Daoy (cell line): ENCODE measurements around the gene NOM1. TPM values are rescaled to one million over a fixed set of nuclear protein-coding genes. Genes with fewer than 3 reads are reported as not detected.
A peak's percentile ranks its signal among the peaks of the same experiment; 100 is the strongest.
"Not testable (repeated sequence)": the region's sequence is repeated elsewhere in the genome, so short reads cannot be mapped to it uniquely, and the experiment has no call there.

Source experiments
- DNase-seq: peaks from one replicate; pipeline ENCODE4 v3.0.0-alpha.2; 2015; ENCODE audit warnings: low read depth
- total RNA-seq: library from RNA; depleted of rRNA; stranded (reverse); fragments of >200 nt; shearing (Covaris generic); gene quantifications from 2 replicates; pipeline ENCODE4 v1.2.3, GENCODE V29; 2014; rRNA removed

The NOM1 gene, protein sequence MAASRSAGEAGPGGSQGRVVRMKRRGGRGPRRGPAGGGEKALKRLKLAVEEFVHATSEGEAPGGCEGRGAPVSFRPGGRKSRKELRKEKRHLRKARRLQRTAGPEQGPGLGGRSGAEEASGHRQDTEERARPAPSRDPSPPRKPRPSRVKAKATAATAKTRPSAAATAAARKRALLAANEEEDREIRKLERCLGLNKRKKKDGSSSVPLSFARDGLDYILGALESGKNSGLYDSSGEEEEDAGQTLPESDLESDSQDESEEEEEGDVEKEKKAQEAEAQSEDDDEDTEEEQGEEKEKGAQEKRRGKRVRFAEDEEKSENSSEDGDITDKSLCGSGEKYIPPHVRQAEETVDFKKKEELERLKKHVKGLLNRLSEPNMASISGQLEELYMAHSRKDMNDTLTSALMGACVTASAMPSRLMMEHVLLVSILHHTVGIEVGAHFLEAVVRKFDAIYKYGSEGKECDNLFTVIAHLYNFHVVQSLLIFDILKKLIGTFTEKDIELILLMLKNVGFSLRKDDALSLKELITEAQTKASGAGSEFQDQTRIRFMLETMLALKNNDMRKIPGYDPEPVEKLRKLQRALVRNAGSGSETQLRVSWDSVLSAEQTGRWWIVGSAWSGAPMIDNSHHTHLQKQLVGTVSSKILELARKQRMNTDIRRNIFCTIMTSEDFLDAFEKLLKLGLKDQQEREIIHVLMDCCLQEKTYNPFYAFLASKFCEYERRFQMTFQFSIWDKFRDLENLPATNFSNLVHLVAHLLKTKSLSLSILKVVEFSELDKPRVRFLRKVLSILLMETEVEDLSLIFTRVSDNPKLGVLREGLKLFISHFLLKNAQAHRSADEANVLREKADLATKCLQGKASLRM
- total RNA-seq = 19.3 and 22.1 TPM in 2 replicates

DNA sequence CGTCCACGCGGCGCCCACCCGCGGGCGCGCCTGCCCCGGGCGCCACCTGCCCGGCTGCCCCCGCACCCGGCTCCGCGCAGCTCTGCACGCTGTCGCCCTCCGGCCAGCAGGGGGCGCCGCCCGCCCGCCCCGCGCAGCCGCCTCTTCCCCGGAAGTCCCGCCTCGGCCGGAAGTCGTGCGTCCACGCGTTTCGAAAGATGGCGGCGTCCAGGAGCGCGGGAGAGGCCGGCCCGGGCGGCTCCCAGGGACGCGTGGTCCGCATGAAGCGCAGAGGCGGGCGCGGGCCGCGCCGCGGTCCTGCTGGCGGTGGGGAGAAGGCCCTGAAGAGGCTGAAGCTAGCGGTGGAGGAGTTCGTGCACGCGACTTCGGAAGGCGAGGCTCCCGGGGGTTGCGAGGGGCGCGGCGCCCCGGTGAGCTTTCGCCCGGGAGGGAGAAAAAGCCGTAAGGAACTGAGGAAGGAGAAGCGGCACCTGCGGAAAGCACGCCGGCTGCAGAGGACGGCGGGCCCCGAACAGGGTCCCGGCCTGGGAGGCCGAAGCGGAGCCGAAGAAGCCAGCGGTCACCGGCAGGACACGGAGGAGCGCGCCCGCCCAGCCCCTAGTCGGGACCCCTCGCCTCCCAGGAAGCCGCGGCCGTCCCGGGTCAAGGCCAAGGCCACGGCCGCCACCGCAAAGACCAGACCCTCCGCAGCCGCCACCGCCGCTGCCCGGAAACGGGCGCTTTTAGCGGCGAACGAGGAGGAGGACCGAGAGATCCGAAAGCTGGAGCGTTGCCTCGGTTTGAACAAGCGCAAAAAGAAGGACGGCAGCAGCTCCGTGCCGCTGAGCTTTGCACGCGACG is at the start of gene NOM1:
TSS of gene NOM1 (plus strand) at position 172 of the 840 bp plus-strand sequence. CDS start at position 198, 26 bp downstream.
- DNase-seq = peak; percentile 96

DNA sequence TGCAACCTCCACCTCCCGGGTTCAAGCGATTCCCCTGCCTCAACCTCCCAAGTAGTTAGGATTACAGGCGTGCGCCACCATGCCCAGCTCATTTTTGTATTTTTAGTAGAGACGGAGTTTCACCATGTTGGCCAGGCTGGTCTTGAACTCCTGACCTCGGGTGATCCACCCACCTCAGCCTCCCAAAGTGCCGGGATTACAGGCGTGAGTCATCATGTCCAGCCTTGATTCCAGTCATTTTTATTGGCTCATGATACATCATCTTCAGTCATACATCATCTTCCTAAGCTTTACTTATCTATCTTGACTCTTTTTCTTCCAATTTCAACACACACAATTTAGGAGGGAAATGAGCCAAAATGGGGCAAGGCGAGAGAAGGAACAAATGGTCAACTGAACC is 49.4 kb upstream of the NOM1 start:
- peak; percentile 27 for DNase-seq

DNA sequence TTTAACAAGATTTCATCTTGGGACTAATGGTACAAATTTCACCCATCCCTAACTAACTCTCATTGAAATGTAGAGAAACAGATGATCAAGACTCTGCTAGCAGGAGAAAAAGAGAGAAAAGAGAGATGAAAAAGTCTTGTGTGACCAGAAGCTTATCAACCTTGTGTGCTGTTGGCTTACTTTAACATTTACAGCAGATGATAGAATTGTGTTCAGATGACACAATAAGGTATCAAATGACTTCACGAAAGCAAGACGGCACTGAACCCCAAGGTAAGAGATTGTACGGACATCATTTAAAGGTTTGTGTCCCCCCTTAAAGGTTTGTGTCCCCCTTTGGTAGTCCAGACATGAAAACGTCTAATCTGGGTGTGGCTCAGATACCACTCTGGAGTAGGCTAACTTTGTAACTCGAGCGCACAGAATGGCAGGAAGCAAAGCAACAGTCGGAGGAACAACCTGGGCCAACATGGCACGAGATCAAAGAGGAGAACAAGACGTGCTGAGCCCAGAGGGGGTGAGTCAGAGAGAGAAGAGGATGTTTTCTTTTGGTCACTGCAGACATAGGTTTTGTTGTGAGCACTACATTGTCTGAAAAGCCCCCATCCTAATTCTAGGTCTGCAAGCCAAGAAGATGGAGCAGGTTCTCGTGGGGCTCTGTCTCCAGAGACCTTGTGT is 46.1 kb upstream of the NOM1 start:
- DNase-seq = peak; percentile 95

DNA sequence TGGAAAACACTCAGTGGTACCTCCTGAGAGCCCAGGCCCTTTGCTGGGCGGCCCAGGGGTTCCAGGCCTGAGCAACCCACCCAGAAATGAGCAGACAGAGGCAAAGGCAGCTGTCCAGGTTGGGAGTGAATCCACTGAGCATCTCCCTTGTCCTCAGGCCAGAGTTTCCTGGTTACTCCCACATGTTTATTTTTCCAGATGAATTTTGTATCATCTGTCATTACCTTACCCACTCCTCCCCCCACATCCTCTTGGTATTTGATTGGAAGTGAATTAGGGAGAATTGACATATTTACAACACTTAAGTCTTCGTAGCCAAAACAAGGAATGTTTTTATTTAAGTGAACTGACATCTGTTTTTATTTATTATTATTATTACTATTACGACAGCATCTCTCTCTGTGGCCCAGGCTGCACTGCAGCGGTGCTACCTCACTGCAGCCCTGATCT is 43.3 kb upstream of the NOM1 start:
- DNase-seq = no peak

DNA sequence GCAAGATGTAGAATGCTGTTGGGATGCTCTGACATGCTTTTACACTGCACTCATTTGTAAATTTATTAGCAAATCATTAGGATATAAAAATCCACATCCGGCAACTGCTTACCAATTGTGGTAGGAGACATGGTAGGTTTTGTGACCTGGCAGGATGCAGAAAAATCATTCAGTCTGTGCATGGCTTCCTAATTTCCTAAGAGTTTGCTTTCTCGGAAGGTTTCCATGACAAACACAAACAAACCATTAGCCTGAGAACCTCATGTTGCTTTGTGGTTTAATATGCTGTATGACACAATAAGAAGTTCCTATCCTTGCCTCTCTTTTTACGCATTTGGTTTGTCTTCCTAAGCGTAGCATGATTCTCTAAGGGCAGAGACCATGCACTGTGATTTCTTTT is 41.9 kb upstream of the NOM1 start:
- DNase-seq = peak; percentile 55

DNA sequence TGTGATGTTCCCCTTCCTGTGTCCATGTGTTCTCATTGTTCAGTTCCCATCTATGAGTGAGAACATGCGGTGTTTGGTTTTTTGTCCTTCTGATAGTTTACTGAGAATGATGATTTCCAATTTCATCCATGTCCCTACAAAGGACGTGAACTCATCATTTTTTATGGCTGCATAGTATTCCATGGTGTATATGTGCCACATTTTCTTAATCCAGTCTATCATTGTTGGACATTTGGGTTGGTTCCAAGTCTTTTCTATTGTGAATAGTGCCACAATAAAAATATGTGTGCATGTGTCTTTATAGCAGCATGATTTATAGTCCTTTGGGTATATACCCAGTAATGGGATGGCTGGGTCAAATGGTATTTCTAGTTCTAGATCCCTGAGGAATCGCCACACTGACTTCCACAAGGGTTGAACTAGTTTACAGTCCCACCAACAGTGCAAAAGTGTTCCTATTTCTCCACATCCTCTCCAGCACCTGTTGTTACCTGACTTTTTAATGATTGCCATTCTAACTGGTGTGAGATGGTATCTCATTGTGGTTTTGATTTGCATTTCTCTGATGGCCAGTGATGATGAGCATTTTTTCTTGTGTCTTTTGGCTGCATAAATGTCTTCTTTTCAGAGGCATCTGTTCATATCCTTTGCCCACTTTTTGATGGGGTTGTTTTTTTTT is 39.8 kb upstream of the NOM1 start:
- DNase-seq = not testable (repeated sequence)

DNA sequence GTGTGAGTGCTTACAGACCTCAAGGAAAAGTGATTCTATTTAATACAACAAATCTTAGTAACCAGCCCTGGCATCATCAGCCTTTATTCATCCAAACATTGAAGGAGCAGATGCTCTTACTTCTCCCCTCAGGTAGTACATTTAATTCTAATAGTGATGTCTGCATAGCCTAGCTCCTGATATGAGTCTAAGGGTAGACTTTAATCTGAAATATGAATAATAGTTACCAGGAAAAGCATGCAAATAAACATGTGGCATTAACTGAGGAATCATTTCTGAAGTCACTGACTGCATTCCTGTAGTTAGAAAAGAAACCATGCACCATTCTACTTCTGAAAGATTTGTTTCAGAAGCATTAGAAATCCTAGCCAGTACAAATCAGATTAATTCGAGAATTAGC is 30.9 kb upstream of the NOM1 start:
- DNase-seq = no peak

DNA sequence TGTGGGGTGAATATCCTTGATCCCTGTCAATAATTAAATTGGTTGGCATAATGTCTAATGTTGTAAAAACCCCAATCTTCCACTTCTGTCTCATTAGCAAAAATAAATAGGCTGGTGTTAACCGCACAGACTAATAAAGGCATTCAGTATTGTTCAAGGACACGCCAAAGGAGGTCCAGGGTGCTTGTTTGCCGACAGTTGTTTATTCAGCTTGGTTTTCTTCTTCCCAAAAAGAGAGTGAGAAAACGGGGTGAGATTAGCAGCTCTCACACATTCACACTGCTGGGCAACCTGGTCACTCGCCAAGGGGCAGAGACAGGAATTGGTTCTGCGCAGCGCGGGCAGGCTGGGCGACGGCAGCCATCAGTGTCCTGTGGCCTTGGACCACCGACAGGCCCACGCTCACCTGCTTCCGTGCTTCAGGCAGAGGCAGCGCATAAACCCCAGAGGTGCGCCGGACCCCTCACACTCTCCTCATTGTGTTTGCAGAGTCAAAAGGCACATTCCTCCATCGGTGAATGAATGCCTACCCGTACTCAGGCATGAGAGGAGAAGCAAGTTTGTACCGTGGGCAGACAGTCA is 30.3 kb upstream of the NOM1 start:
- no peak for DNase-seq

DNA sequence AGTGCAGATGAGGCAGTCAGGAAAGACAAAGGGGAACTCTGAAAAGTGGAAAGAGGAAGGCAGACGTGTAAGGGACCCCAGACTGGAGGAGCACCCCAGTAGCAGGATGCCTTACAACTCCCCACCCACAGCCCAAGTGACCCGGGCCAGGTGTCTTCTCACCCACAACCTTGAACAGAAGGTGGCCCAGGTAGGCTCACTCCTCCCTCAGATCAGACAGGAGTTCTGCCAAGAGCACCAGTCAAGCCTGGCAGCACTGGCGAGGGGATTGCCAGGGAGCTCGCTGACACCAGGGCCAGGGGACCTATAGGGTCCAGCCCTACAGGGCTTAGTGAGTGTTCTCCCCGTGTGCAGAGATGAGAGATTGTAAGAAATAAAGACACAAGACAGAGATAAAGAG is 29.4 kb upstream of the NOM1 start:
- no peak for DNase-seq

DNA sequence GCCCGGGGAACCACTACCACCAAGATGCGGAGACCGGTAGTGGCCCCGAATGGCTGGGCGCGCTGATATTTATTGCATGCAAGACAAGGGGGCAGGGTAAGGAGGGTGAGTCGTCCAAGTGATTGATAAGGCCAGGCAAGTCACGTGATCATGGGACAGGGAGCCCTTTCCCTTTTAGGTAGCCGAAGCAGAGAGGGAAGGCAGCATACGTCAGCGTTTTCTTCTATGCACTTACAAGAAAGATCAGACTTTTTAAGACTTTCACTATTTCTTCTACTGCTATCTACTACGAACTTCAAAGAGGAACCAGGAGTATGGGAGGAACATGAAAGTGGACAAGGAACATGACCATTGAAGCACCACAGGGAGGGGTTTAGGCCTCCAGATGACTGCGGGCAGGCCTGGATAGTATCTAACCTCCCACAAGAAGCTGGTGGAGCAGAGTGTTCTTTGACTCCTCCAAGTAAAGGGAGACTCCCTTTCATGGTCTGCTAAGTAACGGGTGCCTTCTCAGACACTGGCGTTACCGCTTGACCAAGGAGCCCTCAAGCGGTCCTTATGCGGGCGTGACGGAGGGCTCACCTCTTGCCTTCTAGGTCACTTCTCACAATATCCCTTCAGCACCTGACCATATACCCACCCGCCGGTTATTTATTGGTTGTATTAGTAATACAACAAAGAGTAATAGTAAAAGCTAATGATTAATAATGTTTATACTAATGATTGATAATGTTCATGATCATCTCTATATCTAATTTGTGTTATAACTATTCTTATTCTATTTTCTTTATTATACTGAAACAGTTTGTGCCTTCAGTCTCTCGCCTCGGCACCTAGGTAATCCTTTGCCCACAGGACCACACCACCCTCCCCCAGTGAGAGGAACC is 28.8 kb upstream of the NOM1 start:
- DNase-seq = not testable (repeated sequence)

DNA sequence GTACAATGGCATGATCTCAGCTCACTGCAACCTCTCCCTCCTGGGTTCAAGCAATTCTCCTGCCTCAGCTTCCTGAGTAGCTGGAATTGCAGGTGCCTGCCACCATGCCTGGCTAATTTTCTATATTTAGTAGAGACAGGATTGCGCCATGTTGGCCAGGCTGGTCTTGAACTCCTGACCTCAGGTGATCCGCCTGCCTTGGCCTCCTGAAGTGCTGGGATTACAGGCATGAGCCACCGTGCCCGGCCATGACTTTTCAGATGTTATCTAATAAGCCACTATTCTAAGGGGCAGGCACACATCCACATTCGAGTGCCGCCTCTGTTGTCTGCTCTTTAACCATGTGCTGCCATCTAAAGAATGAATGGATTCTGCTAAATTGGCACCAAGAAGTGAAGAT is 27.2 kb upstream of the NOM1 start:
- not testable (repeated sequence) for DNase-seq

DNA sequence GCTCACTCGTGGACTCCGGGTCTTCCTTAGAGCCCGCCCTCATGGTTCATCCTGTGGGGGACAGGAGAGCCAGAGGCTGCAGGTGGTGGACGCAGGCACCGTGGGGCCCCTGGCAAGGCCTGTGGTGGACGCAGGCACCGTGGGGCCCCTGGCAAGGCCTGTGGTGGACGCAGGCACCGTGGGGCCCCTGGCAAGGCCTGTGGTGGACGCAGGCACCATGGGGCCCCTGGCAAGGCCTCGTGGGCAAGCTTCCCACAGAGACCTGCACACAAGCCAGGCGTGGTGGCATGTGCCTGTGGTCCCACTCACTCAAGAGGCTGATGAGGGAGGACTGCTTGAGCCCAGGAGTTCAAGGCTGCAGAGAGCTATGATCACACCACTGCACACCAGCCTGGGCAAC is 23.7 kb upstream of the NOM1 start:
- DNase-seq = not testable (repeated sequence)

DNA sequence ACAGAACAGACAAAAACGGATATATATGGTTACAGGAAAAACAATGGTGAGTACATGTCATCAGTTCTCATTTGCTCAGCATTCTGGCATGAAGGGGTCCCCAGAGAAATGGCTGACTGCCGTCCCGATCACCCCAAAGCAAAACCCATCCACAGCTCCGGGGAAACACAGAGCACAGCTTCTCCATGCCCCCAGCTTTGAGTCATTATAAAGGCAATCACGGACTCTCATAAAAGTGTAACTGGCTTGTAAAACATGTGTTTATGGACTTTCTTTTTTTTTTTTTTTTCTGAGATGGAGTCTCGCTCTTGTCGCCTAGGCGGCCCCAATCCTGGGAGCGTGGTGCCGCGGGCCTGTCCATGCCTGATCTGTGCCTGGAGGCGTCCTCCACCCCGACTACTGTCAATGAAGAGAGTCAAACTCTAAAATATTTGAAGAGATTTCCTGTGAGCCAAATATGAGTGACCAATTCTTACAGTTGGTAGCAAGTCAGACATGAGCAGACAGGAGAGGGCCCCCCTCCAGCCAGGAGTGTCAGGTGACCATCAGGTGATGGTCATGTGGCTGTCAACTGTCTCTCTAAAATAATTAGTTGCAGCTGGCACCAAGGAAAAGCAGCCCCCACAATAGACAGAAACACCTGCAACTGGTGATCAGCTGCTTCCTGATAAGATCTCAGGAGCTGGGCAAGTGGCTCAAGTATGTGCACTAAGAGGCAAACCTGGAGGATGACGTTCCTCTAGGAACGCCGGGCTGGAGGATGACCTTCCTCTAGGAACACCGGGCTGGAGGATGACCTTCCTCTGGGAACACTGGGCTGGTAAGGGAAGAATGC is 21.7 kb upstream of the NOM1 start:
- DNase-seq = no peak

DNA sequence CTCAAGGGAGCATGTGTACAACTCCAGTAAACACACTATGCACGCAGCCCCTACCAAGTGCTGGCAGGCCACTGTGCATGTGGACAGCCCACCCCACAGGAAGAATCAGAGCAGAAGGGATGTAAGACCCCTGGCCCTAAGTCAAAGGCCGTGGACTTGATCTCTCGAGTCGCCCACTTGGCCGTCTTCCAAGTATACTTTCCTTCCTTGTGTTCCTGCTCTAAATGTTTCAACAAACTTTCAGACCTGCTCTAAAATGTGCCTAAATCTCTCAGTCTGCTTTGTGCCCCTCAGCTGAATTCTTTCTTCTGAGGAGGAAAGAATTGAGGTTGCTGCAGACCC is 21.1 kb upstream of the NOM1 start:
- no peak for DNase-seq

DNA sequence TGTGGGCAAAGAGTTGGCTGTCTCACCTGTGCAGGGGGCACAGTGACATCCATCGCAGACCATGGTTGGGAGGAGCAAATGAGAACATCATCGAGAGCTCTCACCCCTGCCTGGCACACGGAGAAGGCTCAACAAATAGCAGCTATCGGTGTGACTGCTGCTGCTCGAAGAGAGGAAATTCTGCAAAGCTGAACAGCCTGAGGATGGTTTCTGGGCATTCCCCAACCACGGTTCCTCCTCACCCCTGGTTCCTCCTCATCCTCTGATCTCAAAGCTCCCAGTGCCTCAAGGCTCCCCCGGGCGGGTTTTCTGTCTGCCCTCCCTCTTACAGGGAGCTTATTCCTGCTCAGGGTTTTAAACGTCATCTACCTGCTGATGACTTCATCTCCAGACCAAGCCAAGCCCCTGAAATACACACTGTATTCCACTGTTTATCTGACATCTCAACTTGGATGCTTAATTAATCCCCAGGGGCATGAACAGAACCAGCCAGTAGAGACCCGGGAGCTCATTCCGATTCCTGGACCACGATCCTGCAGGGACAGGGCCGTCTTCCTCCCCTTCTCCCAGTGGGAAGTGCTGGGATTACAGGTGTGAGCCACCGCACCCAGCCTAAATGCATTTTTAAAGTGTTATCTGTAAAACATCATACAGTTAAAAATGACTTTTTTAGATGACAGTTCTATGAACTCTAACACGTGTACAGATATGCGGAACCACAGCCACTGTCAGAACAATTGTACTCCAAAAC is 19.5 kb upstream of the NOM1 start:
- DNase-seq = no peak

DNA sequence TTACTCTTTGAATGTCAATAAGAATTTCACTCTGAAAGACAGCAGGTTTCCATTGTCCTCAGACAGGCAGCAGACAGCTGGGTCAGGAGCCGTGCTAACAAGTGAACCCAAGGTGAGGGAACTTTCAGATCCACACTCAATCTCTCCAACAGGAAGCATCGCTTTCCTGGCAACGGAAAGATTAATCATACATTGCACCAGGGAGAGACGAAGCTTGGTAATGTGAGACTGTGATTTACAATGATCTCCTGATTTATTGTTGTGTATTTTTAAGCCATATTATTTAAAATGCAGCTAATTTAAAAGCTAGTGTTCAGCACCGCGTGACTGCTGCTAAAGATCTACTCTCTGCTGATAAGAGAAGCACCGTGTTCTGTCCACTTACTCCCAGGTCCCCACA is 17.5 kb upstream of the NOM1 start:
- no peak for DNase-seq

DNA sequence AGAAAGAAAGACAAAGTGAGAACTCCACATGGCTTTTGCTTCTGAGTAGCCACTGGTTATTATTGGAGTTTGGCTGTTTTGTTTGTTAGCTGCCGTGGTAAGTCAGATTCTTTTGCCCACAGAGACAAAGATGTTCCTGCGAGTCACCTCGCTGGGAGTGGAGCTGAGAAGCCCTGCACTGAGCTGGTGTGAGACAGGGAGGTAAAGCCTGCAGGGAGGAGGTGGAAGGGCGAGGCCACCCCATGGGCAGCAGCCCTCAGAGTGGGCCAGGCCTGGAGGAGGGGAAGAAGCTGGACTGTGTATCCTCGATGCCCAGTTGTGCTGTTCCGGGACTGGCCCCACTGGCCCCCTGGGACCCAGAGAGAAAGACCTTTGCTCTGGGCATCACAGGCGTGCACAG is 14.3 kb upstream of the NOM1 start:
- DNase-seq = no peak

DNA sequence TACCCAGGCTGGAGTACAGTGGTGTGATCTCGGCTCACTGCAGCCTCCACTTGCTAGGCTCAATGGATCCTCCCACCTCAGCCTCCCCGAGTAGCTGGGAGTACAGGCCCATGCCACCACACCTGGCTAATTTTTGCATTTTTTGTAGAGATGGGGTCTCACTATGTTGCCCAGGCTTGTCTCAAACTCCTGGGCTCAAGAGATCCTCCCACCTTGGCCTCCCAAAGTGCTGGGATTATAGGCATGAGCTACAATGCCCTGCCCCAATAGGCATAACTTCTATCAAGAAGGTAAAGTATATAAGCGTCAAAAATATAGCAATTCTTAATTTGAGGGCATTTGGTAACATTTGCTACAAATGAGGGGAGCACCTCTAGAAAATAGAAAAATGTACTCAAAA is 12.7 kb upstream of the NOM1 start:
- DNase-seq = not testable (repeated sequence)
